NCI-H524 (cell line): Measurements from ENCODE around the gene LRP1B.

Experiments
- DNase-seq, 2 experiments: peaks; one replicate each; lab custom pipeline; 2025; lab: John Stamatoyannopoulos, UW

Gene LRP1B

GRCh38 chr2:141666191-141666590, 464.6 kb downstream of the LRP1B start:
- no peak for DNase-seq

DNA sequence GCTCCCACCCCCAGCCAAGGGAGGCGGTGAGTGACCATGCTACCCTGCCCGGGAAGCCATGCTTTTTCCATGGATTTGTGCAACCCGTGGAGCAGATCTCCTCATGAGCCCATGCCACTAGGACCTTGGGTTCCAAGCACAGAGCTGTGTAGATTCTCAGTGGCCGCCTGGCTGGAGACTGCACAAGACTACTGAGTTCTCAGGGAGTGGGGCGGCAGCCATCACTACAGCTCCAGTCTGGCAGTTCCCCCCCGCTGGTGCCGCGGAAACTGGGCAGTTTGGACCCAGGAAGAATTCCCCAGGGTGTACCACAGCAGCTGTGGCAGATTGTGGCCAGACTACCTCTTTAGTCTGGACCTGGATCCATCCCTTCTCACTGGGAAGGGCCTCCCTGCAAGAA, 470.6 kb downstream of the LRP1B start:
- DNase-seq: no peak

- peak in 1 of 2 experiments; percentile 47 for DNase-seq
These were observed 476.5 kb downstream of the LRP1B start for GRCh38 chr2:141654311-141654710.

GRCh38 chr2:141653184-141653583, 477.6 kb downstream of the LRP1B start:
- no peak for DNase-seq

GRCh38 chr2:141652308-141652707, 478.5 kb downstream of the LRP1B start:
- DNase-seq: no peak

- no peak for DNase-seq
These were observed 483.5 kb downstream of the LRP1B start for GRCh38 chr2:141647353-141647752.

GRCh38 chr2:141641462-141641861, 489.4 kb downstream of the LRP1B start:
- DNase-seq: no peak

GRCh38 chr2:141639809-141640208, 491.0 kb downstream of the LRP1B start:
- DNase-seq: no peak

GRCh38 chr2:141633132-141633531, 497.7 kb downstream of the LRP1B start:
- no peak for DNase-seq

GRCh38 chr2:141630407-141630930, 500.3 kb downstream of the LRP1B start:
- peak; percentile 53 to 89 for DNase-seq

DNA sequence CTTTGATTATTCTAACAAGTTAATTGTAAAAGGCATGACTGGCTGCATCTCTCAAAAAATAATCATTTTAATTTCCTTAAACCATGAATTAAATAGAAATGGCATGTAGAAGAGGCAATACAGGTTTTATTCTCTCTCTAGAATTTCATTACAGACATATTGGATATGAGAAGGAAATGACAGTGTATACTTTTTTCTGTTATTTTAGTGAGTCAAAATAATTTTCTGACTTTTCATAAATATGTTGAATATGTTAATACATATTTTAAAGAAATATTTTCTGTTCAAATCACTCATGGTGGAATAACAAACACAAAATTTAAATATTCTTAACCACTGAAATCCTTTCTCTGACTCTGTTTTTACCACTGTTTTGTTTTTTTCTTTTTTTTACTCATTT, 510.4 kb downstream of the LRP1B start:
- DNase-seq: no peak

DNA sequence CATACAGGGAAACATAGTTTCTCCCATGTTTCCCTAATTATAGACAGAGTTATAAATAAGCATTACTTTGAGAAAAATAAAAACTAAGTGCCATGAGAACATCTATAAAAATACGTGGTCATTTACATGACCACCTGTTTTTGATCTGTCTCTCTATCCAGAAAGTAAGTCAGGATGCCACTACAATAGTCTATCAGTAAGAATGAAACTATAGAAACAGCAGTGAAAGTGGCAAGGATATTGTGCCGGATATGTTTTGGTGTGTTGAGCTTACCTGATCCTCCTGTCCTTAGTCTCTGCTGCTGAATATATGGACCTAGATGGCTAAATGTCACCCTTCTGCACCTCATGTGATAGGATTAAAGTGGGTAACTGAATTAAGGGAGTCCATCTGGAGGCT, 512.4 kb downstream of the LRP1B start:
- no peak for DNase-seq

GRCh38 chr2:141611981-141612380, 518.8 kb downstream of the LRP1B start:
- no peak for DNase-seq

DNA sequence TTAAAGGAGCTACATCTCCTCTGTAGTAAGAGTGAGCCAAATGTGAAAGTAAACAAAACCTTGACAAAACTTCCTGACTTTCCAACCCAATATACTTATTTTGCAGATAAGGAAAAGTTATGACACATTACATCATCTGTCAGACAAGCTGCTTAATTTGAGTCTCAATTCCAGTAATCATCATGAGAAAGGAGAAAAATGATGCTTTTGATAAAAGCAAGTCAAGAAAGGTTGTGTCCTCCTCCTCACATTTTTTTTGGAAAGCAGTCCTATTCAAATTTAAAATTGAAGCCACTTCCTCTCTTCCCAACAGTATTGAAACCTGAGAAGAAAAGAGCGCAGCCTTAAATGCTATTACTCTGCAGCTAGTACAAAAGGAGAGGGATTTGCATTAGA, 519.6 kb downstream of the LRP1B start:
- no peak for DNase-seq

DNA sequence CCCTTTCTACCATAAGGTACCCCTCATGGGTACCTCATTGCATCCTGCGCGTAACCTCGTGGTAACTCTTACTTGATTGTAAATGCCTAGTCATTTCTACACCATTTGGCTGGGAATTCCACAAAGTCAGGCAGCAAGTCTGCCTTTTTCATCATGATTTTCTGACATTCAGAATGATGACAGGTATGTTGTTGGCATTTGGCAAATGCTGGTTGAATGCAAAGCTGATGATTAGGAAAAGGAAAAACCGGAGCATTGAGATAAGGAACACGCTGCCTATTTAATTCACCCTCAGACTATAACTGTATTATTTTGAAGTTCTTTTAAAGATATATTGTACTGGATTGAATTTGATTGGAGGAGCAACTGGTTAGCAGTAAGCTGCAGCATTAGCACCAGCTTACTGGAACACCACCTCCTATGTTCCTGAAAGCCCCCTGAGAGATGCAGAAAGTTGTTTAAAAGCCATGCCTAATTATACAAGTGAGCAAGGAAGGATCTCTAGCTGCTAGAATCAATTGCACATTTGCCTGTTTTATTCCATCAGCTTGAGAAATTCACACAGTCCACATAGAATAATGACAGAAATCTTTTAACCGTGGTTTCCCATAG, 520.1 kb downstream of the LRP1B start:
- no peak for DNase-seq

DNA sequence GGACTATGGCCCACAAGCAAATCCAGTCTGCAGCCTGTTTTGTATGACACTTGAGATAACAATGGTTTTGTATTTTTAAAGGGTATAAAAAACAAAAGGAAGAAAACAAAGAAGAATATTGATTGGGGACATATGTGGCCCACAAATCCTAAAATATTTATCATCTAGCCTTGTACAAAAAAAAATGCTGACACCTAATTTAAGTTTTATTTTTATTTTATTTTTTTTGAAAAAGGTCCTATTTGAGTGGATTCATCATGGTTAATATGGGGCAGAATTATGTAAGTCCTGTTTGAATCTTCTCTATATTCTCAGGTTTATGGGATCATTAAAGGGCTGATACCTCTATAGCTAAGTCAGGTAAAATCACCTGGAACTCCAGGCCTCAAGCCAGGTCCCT, 525.7 kb downstream of the LRP1B start:
- no peak for DNase-seq

DNA sequence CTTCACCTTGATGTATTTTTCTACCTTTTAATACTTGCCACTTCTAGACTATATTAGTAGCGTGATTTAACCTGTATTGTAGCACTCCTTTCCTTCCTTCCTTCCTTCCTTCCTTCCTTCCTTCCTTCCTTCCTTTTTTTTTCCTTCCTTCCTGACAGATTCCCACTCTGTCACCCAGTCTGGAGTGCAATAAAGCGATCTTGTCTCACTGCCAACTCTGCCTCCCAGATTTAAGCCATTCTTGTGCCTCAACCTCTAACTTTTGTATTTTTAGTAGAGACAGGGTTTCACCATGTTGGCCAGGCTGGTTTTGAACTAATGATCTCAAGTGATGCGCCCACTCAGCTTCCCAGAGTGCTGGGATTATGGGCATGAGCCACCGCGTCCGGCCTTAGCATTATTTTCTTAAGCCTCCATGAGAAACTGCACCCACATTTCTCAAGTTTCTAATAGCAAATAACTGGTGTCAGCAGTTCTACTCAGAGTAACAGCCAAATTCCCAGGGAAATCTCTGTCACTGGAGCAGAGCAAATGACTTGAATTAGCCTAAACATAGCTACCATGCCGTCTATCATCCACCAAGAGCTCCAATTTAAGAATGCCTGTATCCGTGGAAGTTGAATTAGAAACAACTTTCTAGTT, 529.2 kb downstream of the LRP1B start:
- no peak for DNase-seq

GRCh38 chr2:141599721-141600120, 531.1 kb downstream of the LRP1B start:
- DNase-seq: no peak

- no peak for DNase-seq
These were observed 531.8 kb downstream of the LRP1B start for GRCh38 chr2:141598982-141599381.

GRCh38 chr2:141595316-141595920, 535.4 kb downstream of the LRP1B start:
- DNase-seq: peak; percentile 7 to 68

DNA sequence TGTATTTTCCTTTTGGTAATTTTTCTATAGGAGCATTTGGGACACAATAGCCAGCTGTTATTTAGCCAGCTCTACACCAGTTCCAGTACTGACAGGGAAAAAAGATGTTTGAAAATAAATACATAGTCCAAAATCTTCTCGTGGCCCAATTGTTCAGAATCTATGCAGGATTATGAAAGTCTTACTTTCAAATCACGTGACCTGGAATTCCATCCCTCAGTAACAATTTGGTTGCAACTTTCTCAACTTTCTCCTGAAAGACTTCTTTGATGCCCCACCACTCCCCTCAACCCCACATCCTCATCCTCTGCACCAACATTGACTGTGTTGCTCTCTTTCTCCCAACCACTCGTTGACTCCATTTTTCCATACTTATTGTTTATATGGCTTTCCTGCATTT, 539.0 kb downstream of the LRP1B start:
- no peak for DNase-seq

GRCh38 chr2:141590620-141591019, 540.2 kb downstream of the LRP1B start:
- DNase-seq: no peak

DNA sequence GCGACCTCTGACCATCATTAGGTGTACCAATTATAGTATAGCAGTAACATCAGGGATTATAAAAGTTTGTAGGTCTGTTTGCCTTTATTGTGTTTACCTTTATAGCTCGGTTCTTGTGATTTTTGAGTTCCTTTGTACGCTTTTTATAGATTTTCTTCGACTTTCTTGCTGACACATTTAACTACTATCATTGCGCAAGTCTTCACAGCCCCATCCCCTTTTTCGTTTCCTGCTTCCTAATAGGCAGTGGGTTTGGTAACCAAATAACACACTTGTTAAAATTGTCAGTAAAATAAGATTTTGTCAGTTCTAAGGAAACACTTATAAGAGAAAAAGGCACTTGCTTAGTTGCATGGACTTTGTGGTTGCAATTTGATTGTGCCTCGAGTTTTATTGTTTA, 541.5 kb downstream of the LRP1B start:
- DNase-seq: no peak
